ENCODE measurements around the gene KLF4.
"Not testable (repeated sequence)": the region's sequence is repeated elsewhere in the genome, so short reads cannot be mapped to it uniquely, and the experiment has no call there.

Gene KLF4

GRCh38 chr9:107513464-107514100, 24.0 kb upstream of the KLF4 start:
- no peaks in the 10 kb centered on the region for H3K27me3 ChIP-seq (ENCODE audit: control insufficient read depth, insufficient read depth, low read length)
- no peak overlapping the region for H3K4me2 ChIP-seq (ENCODE audit: low read length)
- no peak overlapping the region for H3K9ac ChIP-seq
- H3K27ac ChIP-seq = no peak overlapping the region
- no peak for TF ChIP-seq CTCF (IDR thresholded peaks at IDR 0.05)
- no peaks in the 10 kb centered on the region for H3K79me2 ChIP-seq
- H3K4me1 ChIP-seq = no peaks in the 10 kb centered on the region
- no peaks in the 10 kb centered on the region for H3K9me3 ChIP-seq (ENCODE audit: control insufficient read depth, low read length)
- H2AFZ ChIP-seq = no peak overlapping the region
- H3K4me3 ChIP-seq (ENCODE audit: low read depth, low read length) = no peak overlapping the region
- no peaks in the 10 kb centered on the region for H3K36me3 ChIP-seq (ENCODE audit: control insufficient read depth, insufficient read depth, low read length)

GRCh38 chr9:107504585-107505455, 15.3 kb upstream of the KLF4 start:
- Histone ChIP-seq H3K36me3 (ENCODE audit: control insufficient read depth, insufficient read depth, low read length) (no peaks in the 10 kb centered on the region), H3K9me3 (ENCODE audit: control insufficient read depth, low read length) (no peaks in the 10 kb centered on the region), H3K4me3 (ENCODE audit: low read depth, low read length) (no peak overlapping the region), H3K9ac (no peak overlapping the region), H2AFZ (no peak overlapping the region), H3K27me3 (ENCODE audit: control insufficient read depth, insufficient read depth, low read length) (no peaks in the 10 kb centered on the region), H3K27ac (no peak overlapping the region), H3K4me2 (ENCODE audit: low read length) (no peak overlapping the region), H3K79me2 (no peaks in the 10 kb centered on the region), H3K4me1 (no peaks in the 10 kb centered on the region)
- TF ChIP-seq CTCF (IDR thresholded peaks at IDR 0.05) = no peak

- no peaks in the 10 kb centered on the region for H3K36me3 ChIP-seq (ENCODE audit: control insufficient read depth, insufficient read depth, low read length)
- H2AFZ ChIP-seq = no peak overlapping the region
- H3K4me1 ChIP-seq = no peaks in the 10 kb centered on the region
- no peak overlapping the region for H3K4me2 ChIP-seq (ENCODE audit: low read length)
- no peaks in the 10 kb centered on the region for H3K79me2 ChIP-seq
- no peaks in the 10 kb centered on the region for H3K9me3 ChIP-seq (ENCODE audit: control insufficient read depth, low read length)
- H3K27ac ChIP-seq = no peak overlapping the region
- no peaks in the 10 kb centered on the region for H3K27me3 ChIP-seq (ENCODE audit: control insufficient read depth, insufficient read depth, low read length)
- no peak overlapping the region for H3K9ac ChIP-seq
- H3K4me3 ChIP-seq (ENCODE audit: low read depth, low read length) = no peak overlapping the region
- no peak for TF ChIP-seq CTCF (IDR thresholded peaks at IDR 0.05)
These were observed 12.9 kb upstream of the KLF4 start for GRCh38 chr9:107502464-107502863.

- not testable (repeated sequence) for H3K79me2 ChIP-seq; H3K9me3 ChIP-seq (ENCODE audit: control insufficient read depth, low read length); H3K27ac ChIP-seq; H3K4me3 ChIP-seq (ENCODE audit: low read depth, low read length); H3K27me3 ChIP-seq (ENCODE audit: control insufficient read depth, insufficient read depth, low read length); H2AFZ ChIP-seq; H3K4me1 ChIP-seq; H3K36me3 ChIP-seq (ENCODE audit: control insufficient read depth, insufficient read depth, low read length); H3K9ac ChIP-seq; H3K4me2 ChIP-seq (ENCODE audit: low read length)
These were observed 11.0 kb upstream of the KLF4 start for GRCh38 chr9:107500421-107501200.

GRCh38 chr9:107496976-107497375, 7.4 kb upstream of the KLF4 start:
- TF ChIP-seq CTCF (IDR thresholded peaks at IDR 0.05) = no peak
- Histone ChIP-seq H3K9me3 (ENCODE audit: control insufficient read depth, low read length) (no peaks in the 10 kb centered on the region), H3K9ac (no peak overlapping the region), H3K27ac (no peak overlapping the region), H3K4me1 (no peaks in the 10 kb centered on the region), H2AFZ (no peak overlapping the region), H3K27me3 (ENCODE audit: control insufficient read depth, insufficient read depth, low read length) (no peaks in the 10 kb centered on the region), H3K79me2 (no peaks in the 10 kb centered on the region), H3K36me3 (ENCODE audit: control insufficient read depth, insufficient read depth, low read length) (no peaks in the 10 kb centered on the region), H3K4me3 (ENCODE audit: low read depth, low read length) (no peak overlapping the region), H3K4me2 (ENCODE audit: low read length) (no peak overlapping the region)
